Spleen (tissue), 7 donors: ENCODE data around the gene GATA2.

ENCODE experiments used
- CTCF ChIP-seq, 11 experiments: fragments of 200-600 bp in 7 of 11; fragments of 450-650 bp in 4 of 11; sonication (generic) in 4 of 11; IDR thresholded peaks in 8 of 11; conservative IDR thresholded peaks in 3 of 11; 1 replicate in 7 of 11; 2 replicates in 4 of 11; pipeline versions ENCODE4 v1.4.0 to v1.8.0; 2016 to 2021; ENCODE audit warnings: antibody characterized with exemption in 11 of 11, inconsistent platforms in 4 of 11, mild to moderate bottlenecking in 1 of 11
- POLR2AphosphoS5 ChIP-seq, 3 donors: sonication (generic); formaldehyde crosslinking; IDR thresholded peaks; one replicate each; pipeline ENCODE4 v1.5.1; 2017; ENCODE audit warnings: antibody characterized with exemption in 3 of 3
- donor health status: DM: no; HTN: no; CAD: no; lungs with moderate emphysema.
- donor health status: DM: no; HTN: no; CAD: no.
- donor health status: DM: no; HTN: no; CAD: no.

- TF ChIP-seq POLR2AphosphoS5 (IDR thresholded peaks at IDR 0.05) = peak in 1 of 3 donors; percentile 15
- TF ChIP-seq CTCF (IDR thresholded peaks at IDR 0.05 in 8 of 11, conservative IDR thresholded peaks at IDR 0.05 in 3 of 11) = no peak
These were observed 6.0 kb upstream of the GATA2 start for GRCh38 chr3:128498901-128499530.
